NOMO-1 treated with dmso at 0.1 percent for 144 hours (cell line): Measurements from ENCODE around the gene GRIN3B.

Source experiments
- DNase-seq: peaks from one replicate; lab custom pipeline; 2025; ENCODE audit not compliant: unreplicated experiment; lab: John Stamatoyannopoulos, UW

The GRIN3B gene

GRCh38 chr19:990119-990571 is 10.1 kb upstream of the GRIN3B start:
- DNase-seq = no peak

DNA sequence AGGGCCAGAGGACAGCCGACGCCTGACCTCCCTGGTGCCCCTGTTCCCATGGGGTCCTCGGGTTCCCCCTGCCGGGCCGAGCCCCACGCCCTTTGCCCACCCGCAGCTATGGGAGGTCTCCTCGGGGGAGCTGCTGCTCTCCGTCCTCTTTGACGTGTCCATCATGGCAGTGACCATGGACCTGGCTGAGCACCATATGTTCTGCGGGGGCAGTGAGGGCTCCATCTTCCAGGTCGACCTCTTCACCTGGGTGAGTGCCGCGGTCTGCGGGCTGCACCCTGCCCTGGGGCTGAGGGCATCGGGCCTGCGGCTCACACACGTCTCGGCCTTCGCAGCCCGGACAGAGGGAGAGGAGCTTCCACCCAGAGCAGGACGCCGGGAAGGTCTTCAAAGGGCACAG is 9.5 kb upstream of the GRIN3B start:
- no peak for DNase-seq

GRCh38 chr19:991174-991931 is 8.9 kb upstream of the GRIN3B start:
- DNase-seq = no peak

DNA sequence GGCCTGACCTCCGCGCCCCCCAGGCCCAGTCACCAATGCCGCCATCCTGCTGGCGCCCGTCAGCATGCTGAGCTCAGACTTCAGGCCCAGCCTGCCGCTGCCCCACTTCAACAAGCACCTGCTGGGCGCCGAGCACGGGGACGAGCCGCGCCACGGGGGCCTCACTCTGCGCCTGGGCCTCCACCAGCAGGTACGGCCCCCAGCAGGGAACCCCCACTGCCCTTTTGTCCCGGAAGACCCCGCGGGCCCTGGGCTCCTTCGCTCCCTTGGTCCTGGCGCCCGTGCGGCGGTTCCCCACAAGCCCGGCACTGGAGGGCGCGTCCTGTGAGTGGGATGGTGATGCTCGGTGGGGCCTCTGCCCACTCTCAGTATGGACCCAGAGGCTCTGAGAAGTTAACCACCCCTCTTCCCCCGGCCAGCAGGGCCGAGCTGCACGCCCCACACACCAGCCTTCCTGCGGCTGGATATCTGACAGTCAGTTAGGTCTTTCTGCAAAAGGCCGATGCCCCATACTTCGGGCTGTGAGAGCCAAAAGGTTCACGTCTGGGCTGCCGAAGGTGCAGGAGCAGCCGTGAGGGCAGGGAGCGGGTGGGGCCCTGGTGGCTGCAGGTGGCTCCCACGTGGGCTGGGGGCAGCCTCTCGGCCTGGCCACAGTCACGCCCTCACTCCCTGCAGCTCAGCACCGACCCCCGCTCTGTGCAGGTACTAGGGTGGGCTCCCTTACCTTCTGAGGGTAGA is 8.1 kb upstream of the GRIN3B start:
- no peak for DNase-seq

DNA sequence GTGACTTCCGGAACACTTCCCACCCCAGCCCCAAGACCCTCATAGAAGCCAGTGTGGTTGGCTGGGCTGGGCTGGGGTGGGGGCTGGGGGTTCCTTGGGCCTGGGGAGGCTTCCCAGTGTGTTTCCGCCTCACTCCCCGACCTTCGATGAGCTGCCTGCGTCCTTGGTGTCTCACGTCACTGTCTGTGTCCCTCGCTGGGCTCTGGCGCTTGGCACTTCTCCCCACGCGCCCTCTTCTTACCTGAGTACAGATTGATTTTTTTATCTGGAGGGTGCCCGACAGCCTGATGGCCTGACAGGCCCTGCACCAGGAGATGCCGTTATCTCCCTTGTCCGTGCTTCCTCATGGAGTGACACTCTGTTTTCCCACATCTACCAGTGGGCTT is 7.6 kb upstream of the GRIN3B start:
- no peak for DNase-seq

GRCh38 chr19:993361-993830 is 6.8 kb upstream of the GRIN3B start:
- DNase-seq = no peak

DNA sequence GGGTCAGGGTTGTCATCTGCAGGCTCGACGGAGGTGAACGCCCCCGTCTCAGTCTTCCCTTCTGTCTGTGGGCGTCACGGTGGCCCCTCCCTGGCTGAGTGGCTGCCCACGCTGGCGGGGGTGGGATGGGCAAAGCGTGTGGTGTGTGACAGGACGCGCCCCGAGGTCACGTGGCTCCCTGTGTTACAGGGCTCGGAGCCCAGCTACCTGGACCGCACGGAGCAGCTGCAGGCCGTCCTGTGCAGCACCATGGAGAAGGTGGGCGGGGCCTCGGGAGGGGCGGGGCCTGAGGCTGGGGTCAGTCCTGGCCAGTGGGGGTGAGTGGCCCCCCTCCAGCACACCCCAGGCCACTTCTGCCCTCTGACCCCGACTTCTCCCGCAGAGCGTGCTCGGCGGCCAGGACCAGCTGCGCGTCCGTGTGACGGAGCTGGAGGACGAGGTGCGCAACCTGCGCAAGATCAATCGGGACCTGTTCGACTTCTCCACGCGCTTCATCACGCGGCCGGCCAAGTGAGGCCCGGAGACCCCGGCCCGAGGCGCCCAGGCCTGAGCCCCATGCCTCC is 6.3 kb upstream of the GRIN3B start:
- DNase-seq = no peak

DNA sequence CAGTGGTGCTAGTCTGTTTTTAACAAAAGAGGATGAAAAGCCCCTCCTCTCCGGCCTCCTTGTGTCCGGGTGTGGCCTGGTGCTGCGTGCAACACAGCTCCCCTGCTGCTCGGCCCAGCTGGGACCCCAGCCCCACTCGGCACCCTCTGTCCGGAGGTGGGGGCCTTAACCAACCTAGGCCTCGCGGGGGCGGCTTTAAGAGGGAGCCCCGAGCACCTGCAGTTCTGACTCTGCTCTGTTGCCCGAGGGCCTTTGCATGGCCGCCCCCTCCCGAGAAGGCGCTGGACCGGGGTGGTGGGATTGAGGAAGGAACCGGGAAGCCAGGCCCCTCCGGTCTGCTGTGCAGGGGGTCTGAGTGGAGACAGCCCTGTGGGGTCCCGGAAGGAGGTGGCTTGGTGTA is 5.7 kb upstream of the GRIN3B start:
- no peak for DNase-seq

- DNase-seq = no peak
Measured at GRCh38 chr19:995051-995827, 5.0 kb upstream of the GRIN3B start.

DNA sequence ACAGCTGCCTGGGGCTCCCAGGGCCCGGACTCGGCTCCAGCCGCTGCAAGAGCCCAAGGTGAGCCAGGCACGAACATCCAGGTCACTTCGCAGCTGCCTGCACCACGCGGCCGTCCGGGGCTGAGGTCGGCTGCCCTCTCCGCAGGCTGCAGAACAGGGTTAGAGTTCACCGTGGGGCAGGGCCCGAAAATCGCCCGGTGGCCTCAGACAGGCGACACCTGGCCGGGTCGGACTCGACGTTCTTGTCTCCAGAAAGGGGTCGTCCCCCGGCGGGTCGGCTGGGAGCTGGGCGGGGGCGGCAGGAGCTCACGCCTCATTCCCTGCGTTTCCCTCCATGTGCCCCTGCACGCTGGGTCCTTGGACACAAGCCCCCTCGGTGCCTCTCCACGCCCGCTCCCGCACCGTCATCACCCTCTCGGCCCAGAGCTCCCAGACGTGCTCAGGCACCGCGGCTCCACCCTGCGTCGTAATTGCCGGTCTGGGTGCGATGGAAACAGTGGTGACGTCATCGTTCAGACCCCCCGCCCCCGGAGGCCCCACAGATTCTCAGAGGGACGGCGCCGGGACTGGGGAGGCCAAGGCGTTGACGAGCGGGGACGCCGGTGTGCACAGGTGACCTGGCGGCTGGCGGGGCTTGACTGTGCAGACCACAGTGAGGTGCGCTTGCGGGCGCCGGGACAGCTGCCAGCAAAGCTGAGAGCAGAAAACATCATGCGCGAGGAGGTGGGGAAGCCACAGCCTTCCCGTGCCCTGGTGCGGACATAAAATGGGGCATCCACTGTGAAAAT is 4.0 kb upstream of the GRIN3B start:
- no peak for DNase-seq

- DNase-seq = no peak
Measured at GRCh38 chr19:998064-998463, 2.2 kb upstream of the GRIN3B start.

- no peak for DNase-seq
Measured at GRCh38 chr19:999379-999719, 870 bp upstream of the GRIN3B start.

DNA sequence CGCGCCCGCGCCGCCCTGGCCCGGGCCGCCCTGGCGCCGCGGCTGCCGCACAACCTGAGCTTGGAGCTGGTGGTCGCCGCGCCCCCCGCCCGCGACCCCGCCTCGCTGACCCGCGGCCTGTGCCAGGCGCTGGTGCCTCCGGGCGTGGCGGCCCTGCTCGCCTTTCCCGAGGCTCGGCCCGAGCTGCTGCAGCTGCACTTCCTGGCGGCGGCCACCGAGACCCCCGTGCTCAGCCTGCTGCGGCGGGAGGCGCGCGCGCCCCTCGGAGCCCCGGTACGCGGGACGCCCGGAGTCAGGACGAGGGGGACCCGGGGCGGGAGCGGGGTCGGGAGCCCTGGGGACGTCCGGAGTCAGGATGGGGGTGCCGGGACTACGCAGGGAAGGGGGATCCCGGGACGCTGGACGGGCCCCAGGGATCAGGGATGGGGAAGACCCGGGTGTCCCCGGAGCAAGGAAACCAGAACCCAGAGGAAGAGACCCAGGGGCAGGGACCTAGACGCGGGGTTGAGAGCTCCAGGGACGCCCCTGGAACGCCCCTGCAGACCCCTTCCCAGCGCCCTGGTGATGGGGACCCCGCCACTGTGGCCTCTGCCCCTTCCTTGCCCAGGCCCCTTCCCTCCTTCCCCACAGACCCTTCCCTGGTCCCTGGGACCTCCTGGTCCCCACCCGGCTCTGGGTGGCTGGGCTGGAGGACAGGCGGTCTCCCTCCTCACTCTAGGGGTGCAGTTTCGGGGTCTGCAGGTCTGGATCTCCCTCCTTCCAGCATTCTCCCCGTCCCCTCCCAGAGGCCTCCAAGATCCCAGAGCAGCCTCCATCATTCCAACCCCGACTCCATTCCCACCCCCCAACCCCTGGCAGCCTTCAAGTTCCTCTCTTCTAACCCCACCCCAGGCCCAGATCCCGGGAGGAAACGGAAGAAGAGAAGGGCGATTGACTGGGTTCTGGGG is 645 bp downstream of the GRIN3B start:
- DNase-seq = no peak

- no peak for DNase-seq
Measured at GRCh38 chr19:1001538-1002166, 1.4 kb downstream of the GRIN3B start.

DNA sequence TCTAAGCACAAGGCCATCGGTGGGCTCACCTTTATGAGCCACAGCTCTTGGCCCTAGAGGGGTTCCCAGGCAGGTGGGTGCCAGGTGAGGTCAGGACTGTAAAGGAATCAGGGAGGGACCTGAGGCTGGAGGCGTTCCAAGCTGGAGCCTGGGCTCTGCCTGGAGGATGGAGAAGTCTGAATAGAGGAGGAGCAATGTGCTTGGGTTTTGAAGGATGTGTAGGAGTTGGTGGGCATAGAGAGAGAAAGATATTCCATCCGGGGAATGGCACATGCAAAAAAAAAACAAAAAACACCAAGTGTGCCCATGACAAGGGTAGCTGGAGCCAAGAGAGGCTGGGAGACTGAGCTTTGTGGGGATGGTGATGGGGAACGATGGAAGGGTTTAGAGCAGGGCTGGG is 2.4 kb downstream of the GRIN3B start:
- no peak for DNase-seq

DNA sequence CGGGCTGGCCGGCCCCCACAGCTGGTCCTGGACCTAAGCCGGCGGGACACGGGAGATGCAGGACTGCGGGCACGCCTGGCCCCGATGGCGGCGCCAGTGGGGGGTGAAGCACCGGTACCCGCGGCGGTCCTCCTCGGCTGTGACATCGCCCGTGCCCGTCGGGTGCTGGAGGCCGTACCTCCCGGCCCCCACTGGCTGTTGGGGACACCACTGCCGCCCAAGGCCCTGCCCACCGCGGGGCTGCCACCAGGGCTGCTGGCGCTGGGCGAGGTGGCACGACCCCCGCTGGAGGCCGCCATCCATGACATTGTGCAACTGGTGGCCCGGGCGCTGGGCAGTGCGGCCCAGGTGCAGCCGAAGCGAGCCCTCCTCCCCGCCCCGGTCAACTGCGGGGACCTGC is 3.1 kb downstream of the GRIN3B start:
- DNase-seq = no peak

DNA sequence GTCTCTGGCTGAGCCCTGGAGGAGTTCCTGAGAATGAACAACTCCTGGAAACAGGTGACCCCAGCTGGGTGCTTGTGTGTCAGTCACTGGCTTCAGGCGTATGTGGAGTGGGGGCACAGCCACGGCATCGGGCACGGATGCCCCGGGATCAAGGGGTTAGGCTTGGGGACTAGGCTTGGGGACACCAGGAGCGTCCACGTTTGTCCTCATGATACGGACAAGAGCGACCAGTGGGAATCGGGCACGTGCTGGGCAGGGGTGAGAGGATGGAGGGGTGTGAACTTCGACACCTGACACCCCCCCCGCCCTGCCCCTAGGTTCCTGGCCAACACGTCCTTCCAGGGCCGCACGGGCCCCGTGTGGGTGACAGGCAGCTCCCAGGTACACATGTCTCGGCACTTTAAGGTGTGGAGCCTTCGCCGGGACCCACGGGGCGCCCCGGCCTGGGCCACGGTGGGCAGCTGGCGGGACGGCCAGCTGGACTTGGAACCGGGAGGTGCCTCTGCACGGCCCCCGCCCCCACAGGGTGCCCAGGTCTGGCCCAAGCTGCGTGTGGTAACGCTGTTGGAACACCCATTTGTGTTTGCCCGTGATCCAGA is 4.1 kb downstream of the GRIN3B start:
- no peak for DNase-seq

GRCh38 chr19:1004803-1005664 is 4.8 kb downstream of the GRIN3B start:
- no peak for DNase-seq
